Measurements from ENCODE around the gene ABCA12.

GRCh38 chr2:214899751-214900150, 238.7 kb downstream of the ABCA12 start:
- no peak for TF ChIP-seq CTCF (IDR thresholded peaks at IDR 0.05)
- TF ChIP-seq POLR2A (IDR thresholded peaks at IDR 0.05): no peak
- no peak for TF ChIP-seq POLR2AphosphoS5 (IDR thresholded peaks at IDR 0.05)
